Mucosa of stomach (tissue), 1 donor: ENCODE data around the gene RNF26.
A peak's percentile ranks its signal among the peaks of the same experiment; 100 is the strongest.

Experiments
- H3K27me3 ChIP-seq: one replicate; pipeline ENCODE4 v1.7.0; 2013; ENCODE audit warnings: mild to moderate bottlenecking, low read length; ENCODE audit not compliant: control insufficient read depth, insufficient read depth
- H3K36me3 ChIP-seq: one replicate; pipeline ENCODE4 v1.7.0; 2013; ENCODE audit warnings: low read length; ENCODE audit not compliant: control insufficient read depth, insufficient read depth
- H3K4me1 ChIP-seq: one replicate; pipeline ENCODE4 v1.7.0; 2013; ENCODE audit warnings: mild to moderate bottlenecking, low read length; ENCODE audit not compliant: control insufficient read depth, insufficient read depth
- H3K4me3 ChIP-seq: one replicate; pipeline ENCODE4 v1.7.0; 2013; ENCODE audit warnings: low read length
- H3K9ac ChIP-seq: one replicate; pipeline ENCODE4 v1.7.0; 2013; ENCODE audit warnings: mild to moderate bottlenecking, low read length, moderate library complexity
- H3K9me3 ChIP-seq: one replicate; pipeline ENCODE4 v1.7.0; 2013; ENCODE audit warnings: mild to moderate bottlenecking, low read length, moderate library complexity; ENCODE audit not compliant: control insufficient read depth
- donor health status: Pancreatic carcinoma.

RNF26 gene

GRCh38 chr11:119347940-119348605, 13.7 kb downstream of the RNF26 start:
- Histone ChIP-seq H3K4me1 (peaks cover 3% of the 10 kb centered on the region), H3K36me3 (no peaks in the 10 kb centered on the region), H3K4me3 (no peak overlapping the region), H3K27me3 (peaks cover 9% of the 10 kb centered on the region), H3K9ac (no peak overlapping the region), H3K9me3 (no peaks in the 10 kb centered on the region)

DNA sequence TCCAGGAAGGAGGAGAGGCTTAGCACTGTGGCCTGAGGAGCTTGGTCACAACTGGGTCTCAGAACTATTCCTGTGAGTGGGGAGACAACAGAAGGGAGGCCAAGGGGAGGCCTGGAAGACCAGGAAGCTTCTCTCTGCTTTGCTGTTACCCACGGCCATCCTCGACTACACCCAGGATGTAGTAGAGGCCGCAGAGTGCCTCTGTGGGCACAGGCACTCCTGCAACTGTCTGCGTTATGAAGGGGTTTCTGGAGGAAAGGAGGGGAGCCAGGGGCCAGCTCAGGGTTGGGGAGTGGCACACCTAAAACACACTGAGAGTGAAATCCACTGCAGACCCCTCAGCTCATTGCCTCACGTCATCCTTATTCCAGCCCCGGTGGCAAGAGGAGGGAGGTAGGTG, 16.0 kb downstream of the RNF26 start:
- Histone ChIP-seq H3K4me3 (no peak overlapping the region), H3K4me1 (peaks cover 8% of the 10 kb centered on the region), H3K27me3 (peaks cover 7% of the 10 kb centered on the region), H3K36me3 (no peaks in the 10 kb centered on the region), H3K9me3 (no peaks in the 10 kb centered on the region), H3K9ac (no peak overlapping the region)

DNA sequence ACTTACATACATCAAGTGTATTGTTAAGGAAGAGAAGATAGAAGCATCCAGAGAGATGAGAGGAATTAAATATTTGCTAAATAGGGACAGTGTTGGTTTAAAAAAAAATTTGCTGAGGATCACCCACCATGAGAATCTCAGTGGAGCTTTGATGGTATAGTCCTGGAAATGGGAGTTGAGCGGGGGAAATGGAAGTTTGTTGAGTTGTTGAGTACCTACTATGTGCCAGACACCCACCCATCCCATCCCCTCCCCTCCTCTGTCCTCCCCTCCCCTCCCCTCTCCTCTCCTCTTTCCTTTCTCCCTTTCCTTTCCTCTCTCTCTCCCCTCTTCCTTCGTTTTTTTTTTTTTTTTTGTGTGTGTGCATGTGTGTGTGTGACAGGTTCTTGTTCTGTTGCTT, 16.9 kb downstream of the RNF26 start:
- Histone ChIP-seq H3K4me3 (no peak overlapping the region), H3K9ac (no peak overlapping the region), H3K27me3 (peaks cover 2% of the 10 kb centered on the region), H3K36me3 (no peaks in the 10 kb centered on the region), H3K4me1 (peaks cover 8% of the 10 kb centered on the region), H3K9me3 (no peaks in the 10 kb centered on the region)

DNA sequence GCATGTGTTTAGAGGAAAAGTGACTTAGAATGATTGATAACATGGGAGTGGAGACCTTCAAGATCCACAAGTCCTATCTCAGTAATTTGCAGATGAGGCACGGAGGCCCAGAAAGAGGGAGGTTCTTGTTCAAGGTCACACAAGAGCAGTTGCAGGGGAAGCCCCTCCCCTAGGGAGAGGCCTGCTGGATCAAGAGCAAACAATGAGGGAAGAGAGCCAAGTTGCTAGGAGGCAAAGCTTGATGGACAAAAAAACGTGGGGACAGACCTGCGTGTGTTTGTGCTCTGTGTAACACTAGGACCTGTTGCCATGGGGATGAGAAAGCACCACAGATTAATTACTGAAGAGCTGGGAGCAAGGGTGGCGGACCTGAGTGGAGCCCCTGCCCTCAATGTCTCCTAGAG, 18.5 kb downstream of the RNF26 start:
- Histone ChIP-seq H3K9me3 (no peaks in the 10 kb centered on the region), H3K9ac (no peak overlapping the region)

GRCh38 chr11:119355091-119355843, 20.9 kb downstream of the RNF26 start:
- H3K36me3 ChIP-seq: no peaks in the 10 kb centered on the region
- peaks cover 8% of the 10 kb centered on the region for H3K4me1 ChIP-seq
- no peaks in the 10 kb centered on the region for H3K9me3 ChIP-seq
- no peak overlapping the region for H3K9ac ChIP-seq
- no peak overlapping the region for H3K4me3 ChIP-seq
- H3K27me3 ChIP-seq: no peaks in the 10 kb centered on the region

More for the DNA sequence above, 18.5 kb downstream of the RNF26 start:
- Histone ChIP-seq H3K36me3 (no peaks in the 10 kb centered on the region), H3K27me3 (no peaks in the 10 kb centered on the region), H3K4me1 (peaks cover 8% of the 10 kb centered on the region), H3K4me3 (no peak overlapping the region)

GRCh38 chr11:119356349-119357031, 22.2 kb downstream of the RNF26 start:
- Histone ChIP-seq H3K36me3 (no peaks in the 10 kb centered on the region), H3K4me3 (peak overlapping the region; percentile 86), H3K9ac (peak overlapping the region; percentile 74), H3K27me3 (no peaks in the 10 kb centered on the region), H3K9me3 (no peaks in the 10 kb centered on the region), H3K4me1 (peaks cover 16% of the 10 kb centered on the region)

DNA sequence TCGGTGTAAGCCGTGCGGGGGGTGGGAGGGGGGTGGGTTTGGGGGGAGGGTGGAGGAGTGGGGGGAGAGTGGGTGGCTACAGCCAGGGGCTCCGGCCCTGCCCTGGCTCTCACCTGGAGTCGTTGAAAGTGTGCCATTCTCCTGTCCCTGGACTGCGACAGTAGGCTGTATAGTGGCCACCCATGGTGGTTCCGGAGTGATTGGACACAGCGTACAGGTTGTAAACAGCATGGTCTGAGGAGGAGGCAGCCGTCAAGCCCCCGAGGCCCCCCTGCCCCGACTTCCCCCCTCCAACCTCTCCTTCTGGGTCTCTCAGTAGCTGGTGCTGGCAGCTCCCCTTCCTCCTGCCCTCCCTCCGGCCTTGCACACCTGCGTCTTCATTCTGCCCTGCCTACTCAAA, 22.7 kb downstream of the RNF26 start:
- peaks cover 22% of the 10 kb centered on the region for H3K4me1 ChIP-seq
- H3K27me3 ChIP-seq: no peaks in the 10 kb centered on the region
- no peak overlapping the region for H3K4me3 ChIP-seq
- no peaks in the 10 kb centered on the region for H3K36me3 ChIP-seq
- H3K9me3 ChIP-seq: no peaks in the 10 kb centered on the region
- H3K9ac ChIP-seq: peak overlapping the region; percentile 74

DNA sequence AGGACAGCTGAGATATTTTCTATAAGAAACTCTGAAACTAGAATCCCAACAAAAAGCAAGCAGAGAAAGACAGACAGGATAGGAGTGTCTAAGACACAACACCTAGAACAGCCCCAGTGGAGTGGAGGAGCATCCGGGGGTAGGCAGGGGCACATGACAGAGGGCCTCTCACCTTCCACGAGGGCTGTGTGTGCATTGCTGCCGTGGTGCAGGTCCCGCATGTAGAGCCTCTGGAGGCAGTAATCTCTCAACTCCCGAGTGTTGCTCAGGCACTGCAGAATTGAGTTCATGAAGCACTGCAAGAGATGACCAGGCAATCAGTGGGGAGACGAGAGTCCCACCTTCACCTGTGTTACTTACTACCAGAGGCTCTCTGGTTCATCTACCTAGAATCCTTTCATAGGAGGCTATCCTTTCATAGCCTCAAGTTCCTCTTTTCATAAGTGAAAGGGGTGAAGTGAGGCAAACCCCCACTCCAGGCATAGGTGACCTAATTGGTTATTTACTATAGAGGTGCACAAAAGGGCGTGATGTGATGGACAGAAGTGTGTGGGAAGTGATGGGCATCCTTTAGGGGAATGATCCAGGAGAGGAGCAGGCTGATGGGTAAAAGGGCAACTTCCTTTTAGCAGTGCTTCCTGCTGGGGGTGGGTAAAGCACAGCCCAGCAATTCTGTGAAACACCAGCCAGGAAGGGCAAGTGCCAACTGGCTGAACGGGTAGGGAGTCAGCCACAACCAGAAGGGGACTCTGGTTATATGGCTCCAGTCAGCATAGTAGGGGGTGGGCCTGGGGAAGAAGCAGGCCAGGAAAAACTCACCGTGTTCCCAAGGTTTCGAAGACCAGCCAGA, 25.3 kb downstream of the RNF26 start:
- H3K9ac ChIP-seq: no peak overlapping the region
- no peaks in the 10 kb centered on the region for H3K36me3 ChIP-seq
- H3K4me1 ChIP-seq: peaks cover 22% of the 10 kb centered on the region
- H3K27me3 ChIP-seq: peaks cover 11% of the 10 kb centered on the region
- H3K9me3 ChIP-seq: no peaks in the 10 kb centered on the region
- no peak overlapping the region for H3K4me3 ChIP-seq

- no peaks in the 10 kb centered on the region for H3K36me3 ChIP-seq
- H3K27me3 ChIP-seq: peaks cover 16% of the 10 kb centered on the region
- no peak overlapping the region for H3K4me3 ChIP-seq
- peaks cover 26% of the 10 kb centered on the region for H3K4me1 ChIP-seq
- H3K9ac ChIP-seq: peak overlapping the region; percentile 2
- no peaks in the 10 kb centered on the region for H3K9me3 ChIP-seq
Observed at GRCh38 chr11:119361056-119361787, 26.9 kb downstream of the RNF26 start.

DNA sequence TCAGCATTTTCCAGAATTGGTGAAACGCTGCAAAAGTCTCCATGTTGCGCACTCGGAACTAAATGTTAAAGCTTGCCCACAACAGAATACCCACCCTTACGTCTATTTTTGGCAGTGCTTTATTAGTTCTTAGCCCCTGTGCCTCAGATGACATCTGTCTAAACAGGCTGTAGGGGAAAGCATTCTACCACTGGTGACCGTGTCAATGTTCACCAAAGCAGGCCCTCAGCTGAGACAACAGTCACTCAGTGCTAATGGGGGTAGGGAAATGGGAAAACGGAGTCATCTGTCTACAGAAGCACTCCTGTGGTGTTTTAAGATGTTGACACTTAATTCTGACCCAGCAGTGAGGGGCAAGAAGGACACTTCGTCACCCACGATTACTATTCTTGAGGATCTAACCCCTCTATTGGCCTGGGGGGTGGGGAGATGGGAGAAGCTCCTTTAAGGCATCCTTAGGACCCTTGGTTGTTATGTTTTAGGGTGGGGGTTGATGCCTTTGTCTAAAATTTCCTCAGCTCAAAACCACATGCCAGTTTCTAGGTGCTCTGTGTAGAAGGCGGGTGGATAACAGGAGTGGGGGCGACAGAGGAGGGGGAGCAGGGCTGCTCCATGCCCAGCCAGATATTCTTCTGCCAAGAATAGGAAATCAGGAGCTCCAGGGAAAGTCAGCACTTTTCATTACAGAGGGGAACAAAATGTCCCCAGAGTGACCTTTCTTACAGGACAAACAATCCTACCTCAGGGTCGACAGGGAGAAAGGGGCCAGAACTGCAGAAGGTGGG, 27.8 kb downstream of the RNF26 start:
- no peaks in the 10 kb centered on the region for H3K36me3 ChIP-seq
- peaks cover 34% of the 10 kb centered on the region for H3K4me1 ChIP-seq
- H3K4me3 ChIP-seq: no peak overlapping the region
- no peaks in the 10 kb centered on the region for H3K9me3 ChIP-seq
- peaks cover 16% of the 10 kb centered on the region for H3K27me3 ChIP-seq
- no peak overlapping the region for H3K9ac ChIP-seq

GRCh38 chr11:119362741-119363080, 28.4 kb downstream of the RNF26 start:
- H3K9ac ChIP-seq: no peak overlapping the region

More at GRCh38 chr11:119362741-119363080, 28.4 kb downstream of the RNF26 start:
- Histone ChIP-seq H3K4me3 (no peak overlapping the region), H3K4me1 (peaks cover 40% of the 10 kb centered on the region), H3K36me3 (no peaks in the 10 kb centered on the region), H3K9me3 (no peaks in the 10 kb centered on the region), H3K27me3 (peaks cover 16% of the 10 kb centered on the region)
